ENCODE measurements around the gene RFX4.
"Not testable (repeated sequence)": the region's sequence is repeated elsewhere in the genome, so short reads cannot be mapped to it uniquely, and the experiment has no call there.

Gene RFX4

DNA sequence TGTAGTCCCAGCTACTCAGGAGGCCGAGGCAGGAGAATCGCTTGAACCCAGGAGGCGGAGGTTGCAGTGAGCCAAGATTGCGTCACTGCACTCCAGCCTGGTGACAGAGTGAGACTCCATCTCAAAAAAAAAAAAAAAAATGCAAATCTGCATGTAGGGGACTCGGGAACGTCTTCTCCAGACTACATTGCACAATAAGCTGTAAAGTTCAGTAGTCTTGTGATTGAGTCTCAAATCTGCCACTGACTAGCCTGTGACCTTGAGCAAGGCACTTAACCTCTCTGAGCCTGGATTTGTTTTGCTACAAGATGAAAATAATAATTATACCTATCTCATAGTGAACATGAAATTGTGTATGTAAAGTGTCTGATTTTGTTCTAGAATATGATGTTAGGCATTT lies 109.2 kb downstream of the RFX4 start:
- DNase-seq (ENCODE audit: low read depth): not testable (repeated sequence)

DNA sequence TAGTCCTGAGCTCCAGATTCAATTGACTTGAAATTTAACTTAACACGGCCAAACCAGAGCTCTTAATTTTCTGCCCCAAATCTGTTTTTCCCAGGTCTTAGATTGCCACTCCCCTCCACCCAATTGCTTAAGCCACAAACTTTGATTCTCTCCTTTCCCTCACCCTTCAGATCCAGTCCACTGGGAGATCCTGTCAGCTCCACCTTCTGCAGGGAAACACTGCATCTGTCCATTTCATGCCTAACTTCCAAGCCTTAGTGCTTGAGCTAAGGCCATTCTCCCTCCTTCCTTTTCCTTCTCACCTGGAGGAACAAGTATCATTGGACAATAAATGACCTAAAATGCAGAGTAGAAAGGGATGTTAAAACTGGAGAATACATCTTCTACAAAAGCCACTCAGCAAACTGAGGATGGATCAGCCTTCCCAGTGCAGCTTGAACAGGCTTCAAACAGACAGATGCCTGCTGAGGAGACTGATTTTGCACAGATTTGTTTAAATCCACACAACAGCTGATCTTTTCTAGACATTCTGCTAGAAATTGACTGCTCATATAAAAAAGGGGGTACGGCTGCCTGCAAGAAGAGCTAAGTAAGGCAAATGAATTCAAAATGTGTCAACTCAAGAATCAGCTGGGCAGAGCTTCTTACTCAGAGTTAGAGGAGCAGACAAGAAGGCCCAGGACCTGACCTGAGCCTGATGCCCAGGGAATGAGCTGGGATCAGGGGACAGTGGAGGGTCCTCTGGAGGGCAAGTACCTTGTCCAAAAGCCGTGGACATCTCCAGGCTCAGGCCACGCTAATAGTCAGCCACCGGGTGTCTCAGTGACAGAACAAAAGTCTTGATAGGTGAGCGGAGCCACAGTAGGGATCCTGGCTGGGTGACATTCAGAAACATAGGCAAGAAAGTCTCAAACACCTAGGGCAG lies 110.4 kb downstream of the RFX4 start:
- DNase-seq (ENCODE audit: low read depth): no peak

DNA sequence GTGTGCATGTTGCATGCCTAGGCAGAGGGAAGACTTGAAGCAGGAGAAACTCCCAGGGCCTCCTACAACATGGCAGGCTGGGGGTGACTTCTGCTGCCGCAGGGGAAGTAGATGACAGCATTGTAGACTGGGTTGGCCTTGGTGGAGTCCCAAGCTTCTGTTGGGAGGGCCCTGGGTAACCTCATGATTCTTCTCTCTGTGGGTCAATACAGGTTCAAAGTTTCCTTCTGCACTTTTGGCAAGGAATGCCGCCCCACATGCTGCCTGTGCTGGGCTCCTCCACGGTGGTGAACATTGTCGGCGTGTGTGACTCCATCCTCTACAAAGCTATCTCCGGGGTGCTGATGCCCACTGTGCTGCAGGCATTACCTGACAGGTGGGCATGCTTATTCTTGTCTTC lies 113.3 kb downstream of the RFX4 start:
- DNase-seq (ENCODE audit: low read depth): no peak

DNA sequence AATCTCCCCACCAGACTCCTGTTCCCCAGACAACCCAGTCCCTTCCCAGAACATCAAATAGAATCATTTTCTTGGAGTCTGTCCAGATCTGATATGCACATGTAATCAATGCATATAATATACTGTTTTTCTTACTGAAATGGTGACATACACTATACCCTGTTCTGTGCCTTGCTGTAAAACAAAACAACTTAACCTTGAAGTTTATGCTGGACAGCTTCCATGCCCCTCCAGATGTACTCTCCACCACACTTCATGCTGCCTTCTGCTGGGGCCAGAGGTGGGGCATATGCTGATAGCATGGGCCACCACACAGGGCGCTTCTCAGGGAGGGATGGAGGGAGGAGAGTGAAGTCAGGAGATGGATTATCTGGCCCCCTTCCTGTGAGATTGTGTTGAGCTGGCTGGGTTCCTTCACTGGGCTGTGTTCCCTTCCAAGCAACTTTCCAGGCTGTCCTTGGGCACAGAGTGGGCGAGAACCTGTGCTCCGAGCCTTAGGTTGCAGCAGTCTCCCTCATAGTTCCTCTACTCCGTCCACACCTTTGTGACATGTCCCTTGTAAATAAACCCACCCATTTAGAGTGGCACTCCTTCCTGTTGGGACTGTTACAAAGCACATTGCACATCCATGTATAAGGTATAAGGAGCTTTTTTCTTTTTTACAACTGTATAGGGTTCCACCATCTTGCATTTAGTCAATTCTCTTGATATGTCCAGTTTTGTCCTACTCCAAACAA lies 114.0 kb downstream of the RFX4 start:
- DNase-seq (ENCODE audit: low read depth): no peak

DNA sequence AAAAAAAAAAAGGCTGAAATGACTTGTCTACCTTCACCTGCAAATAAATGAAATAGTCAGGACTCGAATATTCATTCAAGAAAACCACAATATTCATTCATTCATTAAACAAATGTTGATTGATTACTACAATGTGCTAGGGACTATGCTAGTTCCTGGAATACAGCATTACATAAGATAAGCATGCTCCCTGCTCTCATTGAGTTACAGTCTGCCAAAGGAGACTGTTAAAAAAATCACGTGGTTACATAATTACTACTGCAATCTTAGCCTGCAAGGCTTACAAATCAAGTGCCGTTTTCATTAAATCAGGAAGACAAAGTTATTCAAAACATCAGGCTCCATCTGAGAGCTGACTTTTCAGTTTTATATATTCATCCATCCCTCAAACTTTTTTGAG lies 121.3 kb downstream of the RFX4 start:
- no peak for DNase-seq (ENCODE audit: low read depth)

DNA sequence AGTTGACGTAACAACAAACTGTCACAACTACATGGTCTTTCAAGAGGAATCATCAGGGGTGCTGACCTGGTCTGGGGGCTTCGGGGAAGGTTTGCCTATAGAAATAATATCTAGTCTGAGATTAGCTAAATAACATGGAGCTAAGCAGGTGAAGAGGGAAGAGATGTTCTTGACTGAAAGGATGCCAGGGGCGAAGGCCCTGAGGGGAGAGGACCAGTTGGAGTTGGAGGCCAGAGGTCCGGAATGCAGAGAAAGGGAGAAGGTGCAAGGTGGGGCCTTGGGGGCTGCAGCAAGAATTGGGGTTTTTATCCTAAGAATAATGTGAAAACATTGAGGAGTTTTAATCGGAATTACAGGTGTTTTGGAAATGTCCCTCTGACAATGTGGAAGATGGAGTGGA lies 123.2 kb downstream of the RFX4 start:
- no peak for DNase-seq (ENCODE audit: low read depth)

DNA sequence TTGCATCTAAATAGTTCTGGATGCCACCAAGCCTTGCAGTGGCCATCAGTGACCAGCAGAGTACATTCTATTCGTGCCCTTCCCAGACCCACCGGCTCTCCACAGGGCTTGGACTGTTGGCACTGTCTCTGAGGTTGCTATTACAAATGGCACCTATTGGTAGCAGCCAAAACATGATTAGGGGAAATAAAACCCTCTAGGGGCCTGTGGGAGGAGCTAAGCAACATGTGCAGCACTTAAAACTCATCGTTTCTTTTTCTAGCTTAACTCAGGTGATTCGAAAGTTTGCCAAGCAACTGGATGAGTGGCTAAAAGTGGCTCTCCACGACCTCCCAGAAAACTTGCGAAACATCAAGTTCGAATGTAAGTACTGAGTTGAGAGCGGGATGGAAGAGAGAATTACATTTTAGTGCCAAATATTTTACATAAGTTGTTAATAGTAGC lies 126.3 kb downstream of the RFX4 start:
- DNase-seq (ENCODE audit: low read depth): no peak

DNA sequence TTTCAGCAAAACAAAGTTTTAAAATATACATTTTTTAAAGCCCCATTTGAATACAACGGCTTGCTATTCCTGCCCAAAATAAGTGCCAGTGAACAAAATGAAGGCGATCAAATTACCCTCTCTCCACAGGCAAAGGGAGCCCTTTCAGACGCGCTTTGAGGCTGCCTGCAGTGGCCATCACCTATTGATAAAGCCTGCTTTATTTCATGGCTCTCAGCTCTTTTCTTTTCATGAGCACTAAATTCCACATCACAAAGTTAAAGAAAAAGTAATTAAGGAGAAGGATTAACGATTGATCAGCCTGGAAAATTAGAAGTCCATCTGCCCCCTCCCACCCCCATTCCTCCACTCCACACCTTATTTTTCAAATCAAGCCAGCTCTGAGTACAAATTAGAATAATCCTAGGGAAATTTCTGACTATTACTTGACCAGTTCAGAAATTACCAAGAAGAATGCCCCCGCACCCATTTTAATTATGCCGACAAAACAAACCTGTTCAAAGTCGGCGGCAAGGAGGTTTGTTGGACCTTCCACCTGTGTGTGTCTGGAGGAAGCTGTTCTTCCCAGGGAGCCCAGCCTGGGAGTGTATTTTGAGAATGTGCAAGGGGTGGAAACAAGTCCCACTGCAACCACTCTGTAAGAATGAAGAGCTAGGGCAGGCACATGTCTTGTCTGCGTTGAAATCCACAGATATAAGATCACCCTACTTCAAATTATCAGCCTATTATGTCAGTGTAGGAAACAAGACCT lies 127.5 kb downstream of the RFX4 start:
- no peak for DNase-seq (ENCODE audit: low read depth)

DNA sequence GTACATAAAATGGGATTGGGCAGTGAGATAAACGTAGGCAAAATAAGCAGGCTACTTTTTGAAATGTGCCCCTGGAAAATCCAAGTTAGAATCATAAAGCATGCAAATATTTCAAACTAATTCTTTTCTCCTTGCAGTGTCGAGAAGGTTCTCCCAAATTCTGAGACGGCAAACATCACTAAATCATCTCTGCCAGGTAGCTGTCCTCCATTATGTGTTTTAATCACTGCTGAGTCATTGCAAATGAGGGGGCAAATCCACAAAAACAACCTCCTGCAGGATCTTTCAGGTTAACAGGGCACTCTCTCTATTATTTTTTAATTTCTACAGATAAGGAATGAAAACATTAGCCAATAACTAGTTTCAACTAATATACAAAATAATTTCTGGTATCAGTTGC lies 128.5 kb downstream of the RFX4 start:
- DNase-seq (ENCODE audit: low read depth): no peak

DNA sequence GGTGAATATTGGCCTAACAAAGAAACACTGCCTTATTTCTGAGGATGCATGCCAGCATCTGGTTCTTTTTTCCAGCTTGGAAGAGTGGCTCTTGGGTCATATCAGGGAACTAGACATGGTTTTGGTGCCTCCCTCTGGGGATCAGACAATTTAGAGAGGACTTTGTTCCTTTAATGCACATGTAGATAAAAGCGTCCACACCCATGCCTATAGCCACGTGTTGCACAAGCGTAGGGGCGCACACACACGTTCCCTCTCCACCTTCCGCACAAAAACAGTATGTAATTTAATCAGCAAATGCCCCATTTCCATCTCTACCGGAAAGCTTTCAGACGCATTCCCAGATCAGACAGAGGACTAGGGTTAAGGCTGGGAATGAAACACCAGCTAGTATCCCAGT lies 130.0 kb downstream of the RFX4 start:
- DNase-seq (ENCODE audit: low read depth): no peak

DNA sequence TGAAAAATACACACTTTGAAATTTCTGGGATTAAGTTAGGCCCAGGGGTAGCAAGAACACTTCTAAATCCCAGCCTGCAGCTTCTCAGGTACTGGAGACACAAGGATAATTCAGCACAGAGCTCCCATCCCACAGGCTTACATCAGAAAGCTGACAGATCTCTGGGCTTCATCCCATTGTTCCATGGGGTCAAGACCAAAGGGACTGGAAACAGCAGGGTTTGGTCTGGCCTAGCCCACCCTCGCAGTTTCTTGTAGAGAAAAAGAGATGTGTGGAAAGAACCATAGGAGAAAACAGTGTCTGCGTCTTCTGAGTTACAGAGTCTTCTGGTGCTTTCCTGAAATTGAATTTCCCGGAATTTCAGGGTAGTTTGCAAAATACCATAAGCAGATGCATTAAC lies 132.1 kb downstream of the RFX4 start:
- DNase-seq (ENCODE audit: low read depth): no peak

DNA sequence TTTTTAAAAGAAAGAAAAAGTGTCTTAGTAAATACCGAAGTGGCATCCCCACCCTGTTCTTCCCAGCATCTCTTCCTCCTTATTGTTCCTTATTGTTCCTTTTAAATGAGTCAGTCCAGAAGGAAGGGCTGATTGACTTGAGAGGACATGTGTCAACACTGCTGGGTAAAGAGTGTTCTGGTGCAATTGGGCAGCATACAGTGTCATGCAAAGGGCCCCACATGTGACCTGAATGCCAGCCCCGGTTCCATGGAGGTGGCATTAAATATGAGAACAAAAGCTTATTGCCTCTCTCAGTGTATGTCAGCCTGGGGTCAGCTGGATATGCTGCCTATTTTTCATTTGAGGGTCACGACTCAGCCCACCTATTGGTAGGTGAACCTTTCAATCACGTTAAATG lies 132.8 kb downstream of the RFX4 start:
- no peak for DNase-seq (ENCODE audit: low read depth)

DNA sequence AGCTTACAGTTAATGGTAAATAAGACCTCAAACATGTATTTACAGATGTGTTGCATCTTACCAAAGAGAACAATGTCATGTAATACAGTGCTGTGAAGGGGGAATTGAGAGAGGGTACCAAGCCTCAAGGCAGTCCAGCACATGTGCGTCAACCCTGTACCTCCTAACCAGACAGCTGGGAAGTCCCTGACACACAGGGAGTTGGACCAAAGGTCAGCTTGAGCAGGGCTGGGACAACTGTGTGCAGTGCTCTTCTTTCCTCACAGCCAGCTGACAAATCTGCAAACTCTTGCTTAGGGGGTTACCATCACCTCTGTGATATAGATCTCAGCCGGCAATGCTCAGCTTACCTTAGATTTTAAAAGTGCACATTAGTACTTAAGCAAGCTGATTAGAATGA lies 134.9 kb downstream of the RFX4 start:
- no peak for DNase-seq (ENCODE audit: low read depth)

DNA sequence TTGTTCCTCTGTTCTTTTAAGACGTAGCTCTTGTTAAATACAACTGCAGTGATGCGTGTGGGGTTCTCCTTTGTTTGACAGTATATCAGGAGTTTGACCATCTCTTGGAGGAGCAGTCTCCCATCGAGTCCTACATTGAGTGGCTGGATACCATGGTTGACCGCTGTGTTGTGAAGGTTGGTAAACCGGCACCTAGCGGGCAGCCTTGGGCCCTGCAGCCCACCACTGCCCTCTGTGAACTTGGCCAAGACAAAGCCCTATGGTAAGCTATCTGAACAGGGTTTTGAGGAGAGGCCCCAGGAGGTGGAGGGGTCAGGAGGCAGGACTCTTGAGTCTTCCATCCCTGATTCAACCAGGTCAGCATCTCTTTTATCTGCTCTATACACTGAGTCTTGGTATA lies 137.1 kb downstream of the RFX4 start:
- no peak for DNase-seq (ENCODE audit: low read depth)

DNA sequence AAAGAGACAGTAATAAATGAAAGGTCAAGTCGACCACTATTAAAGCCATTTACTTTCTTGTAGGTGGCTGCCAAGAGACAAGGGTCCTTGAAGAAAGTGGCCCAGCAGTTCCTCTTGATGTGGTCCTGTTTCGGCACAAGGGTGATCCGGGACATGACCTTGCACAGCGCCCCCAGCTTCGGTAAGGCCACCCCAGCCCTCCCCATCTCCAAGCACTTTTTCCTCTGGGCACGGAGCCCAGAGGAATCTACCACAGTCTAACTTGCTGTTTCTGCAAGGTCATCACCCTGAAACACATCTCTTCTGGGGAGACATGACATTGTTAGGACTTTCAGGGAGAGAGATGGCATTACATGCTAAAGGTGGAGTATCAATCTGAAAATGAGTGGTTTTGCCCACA lies 137.9 kb downstream of the RFX4 start:
- DNase-seq (ENCODE audit: low read depth): no peak

DNA sequence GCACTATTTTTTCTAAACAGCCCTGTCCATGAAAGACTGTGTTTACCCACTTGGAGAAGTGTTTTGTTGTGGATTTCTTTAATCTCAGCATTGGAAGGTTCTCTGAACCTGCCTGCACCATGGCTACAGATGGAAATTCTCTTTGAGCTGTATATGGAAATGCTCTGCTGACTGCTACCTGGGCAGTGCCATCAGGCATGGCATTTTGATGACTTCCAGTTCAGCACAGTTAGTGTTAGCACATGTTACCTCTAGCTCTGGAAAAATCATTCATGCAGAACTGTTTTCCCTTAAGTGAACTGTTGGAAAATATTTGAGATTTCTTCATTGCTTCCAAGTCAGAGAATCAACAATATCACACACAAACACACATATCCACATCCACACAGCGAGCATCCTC lies 139.1 kb downstream of the RFX4 start:
- no peak for DNase-seq (ENCODE audit: low read depth)

DNA sequence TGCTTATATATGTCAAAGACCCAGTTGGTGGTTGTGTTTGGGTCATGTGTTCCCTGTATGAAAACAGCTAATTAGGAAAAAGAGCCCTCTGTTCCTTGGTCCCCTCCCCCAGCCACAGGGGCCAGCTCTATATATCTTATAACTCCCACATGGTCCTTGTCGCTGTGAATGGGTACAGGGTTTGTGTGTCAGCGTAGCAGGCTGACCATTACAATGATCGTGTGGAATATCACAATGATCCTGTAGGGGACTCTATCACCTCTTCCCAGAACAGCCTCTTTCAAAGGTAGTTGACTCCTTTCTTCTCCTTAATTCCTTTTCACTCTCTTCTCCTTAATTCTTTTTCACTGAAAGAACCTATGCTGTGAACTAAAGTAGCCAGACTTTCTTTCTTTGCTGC lies 140.0 kb downstream of the RFX4 start:
- DNase-seq (ENCODE audit: low read depth): no peak

DNA sequence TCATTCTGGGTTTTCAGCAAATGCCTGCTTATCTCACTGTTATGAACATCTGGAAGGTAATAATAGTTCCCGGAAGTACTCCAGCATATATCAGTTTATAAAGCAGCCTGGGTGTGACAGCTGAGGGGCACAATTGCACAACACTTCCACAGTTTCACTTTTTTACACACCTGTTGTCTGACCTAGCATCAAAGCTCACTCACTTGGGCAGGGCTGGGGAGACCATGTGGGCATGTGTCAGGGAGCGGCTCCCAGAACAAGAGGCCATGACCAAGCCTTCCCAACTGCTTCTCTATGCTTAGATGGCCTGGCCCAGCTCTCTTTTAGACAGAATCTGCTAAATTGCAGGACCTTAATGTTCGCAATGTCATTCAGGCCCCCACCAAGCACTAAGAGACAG lies 140.6 kb downstream of the RFX4 start:
- DNase-seq (ENCODE audit: low read depth): no peak

DNA sequence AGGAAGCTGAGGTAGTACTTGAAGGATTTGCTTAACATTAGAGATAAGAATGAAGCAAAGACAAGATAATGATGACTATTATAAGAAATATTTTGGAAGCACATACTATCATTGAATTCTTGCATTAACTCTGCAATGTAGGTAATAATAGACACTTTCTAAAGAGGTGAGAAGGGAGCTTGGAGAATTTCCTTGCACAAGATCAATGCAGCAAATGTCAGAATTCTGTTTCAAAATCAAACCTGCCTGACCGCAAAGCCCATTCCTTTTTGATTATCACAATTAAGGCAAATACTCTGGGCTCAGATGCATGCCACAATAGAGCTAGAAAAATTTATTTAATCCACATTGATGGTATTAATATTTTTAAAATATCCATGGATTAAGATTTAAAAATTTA lies 141.3 kb downstream of the RFX4 start:
- DNase-seq (ENCODE audit: low read depth): no peak

DNA sequence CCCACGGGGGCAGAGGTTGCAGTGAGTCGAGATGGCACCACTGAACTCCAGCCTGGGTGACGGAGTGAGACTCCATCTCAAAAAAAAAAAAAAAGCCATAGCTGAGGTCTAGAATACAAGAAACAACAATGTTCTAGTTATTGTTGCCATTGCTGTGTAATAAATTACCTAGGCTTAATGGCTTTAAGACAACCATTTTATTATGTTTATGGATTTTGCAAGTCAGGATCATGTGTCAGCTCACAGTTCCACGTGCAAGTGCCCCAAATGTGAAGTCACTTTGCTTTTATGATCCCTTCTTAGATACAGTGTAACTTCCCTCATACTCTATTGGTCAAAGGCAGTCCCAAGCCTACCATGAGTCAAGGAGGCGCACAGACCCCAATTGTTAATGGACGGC lies 142.1 kb downstream of the RFX4 start:
- DNase-seq (ENCODE audit: low read depth): no peak

DNA sequence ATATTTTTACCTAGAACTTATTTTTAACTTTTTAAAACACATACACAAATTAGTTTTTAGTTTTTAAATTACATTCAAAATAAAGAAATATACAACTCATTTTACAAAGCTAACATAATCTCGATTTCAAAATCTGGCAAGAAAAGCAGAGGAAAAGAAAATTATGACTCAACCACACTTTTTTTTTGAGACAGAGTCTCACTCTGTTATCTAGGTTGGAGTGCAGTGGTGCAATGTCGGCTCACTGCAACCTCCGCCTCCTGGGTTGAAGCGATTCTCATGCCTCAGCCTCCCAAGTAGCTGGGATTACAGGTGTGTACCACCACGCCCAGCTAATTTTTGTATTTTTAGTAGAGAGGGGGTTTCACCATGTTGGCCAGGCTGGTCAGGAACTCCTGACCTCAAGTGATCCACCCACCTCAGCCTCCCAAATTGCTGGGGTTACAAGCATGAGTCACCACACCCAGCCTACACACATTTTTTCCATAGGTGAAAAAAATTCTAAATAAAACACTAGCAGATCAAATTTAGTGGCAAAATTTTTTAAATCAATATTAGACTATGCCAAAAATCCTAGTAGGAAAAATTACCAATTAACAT lies 143.9 kb downstream of the RFX4 start:
- DNase-seq (ENCODE audit: low read depth): not testable (repeated sequence)

DNA sequence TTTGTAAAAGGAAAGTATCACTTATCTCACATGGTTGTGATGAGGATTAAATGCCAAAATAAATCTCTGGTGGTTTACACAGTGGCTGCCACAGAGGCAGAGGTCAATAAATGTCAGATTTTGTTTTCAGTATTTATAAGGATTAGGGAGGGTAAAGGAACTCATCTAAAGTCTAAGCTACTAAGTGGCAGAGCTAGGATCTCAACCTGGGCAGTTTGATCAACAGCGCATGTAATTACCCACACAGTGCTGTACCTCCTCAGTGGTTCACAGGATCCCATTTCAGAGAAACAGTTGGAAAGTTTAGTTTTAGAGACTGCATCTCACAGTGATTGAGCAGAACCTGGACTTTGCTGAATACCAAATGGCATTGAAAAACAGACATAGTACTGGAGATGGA lies 146.8 kb downstream of the RFX4 start:
- no peak for DNase-seq (ENCODE audit: low read depth)

Measured in T follicular helper cell (primary cell).